Dedifferentiated amniotic fluid mesenchymal stem cell (primary cell): ENCODE results near the gene CERS6.

Experiments
- DNase-seq: peaks from one replicate; pipeline ENCODE4 v3.0.0-alpha.2; 2016; ENCODE audit errors: extremely low spot score

CERS6 gene

DNA sequence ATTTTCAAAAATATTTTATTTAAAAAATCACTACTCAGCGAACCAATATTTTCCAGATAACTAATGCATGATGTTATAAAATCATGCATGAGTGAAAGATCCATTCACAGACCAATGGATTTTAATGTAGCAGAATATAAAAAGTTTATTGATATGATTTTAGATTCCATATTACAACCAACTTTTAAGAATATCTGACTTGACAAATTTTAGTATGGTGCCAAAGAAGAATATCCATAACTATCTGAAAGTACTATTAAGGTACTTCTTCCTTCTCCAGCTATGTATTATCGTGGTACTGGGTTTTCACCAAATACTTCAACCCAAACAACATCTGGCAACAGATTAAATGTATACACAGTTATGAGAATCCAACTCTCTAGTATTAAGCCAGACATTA, 246.5 kb downstream of the CERS6 start:
- no peak for DNase-seq

DNA sequence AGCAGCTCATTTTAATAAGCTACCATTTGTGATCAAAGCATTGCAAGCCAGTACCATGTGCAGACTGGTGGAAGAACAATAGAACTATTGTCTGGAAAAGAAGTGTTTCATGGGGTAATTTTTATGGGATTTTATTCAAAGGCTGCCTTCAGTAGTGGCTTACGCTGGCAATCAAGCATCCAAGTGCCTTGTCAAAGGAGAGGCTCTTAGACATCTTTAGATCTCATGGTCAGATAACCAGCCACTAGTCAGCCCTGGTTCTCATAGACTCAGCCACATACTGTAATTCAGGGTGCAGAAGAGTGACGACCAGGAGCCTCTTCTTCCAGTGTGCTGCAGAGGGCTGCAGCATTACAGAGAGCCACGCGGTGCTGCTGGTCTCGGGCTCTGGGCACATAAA, 247.9 kb downstream of the CERS6 start:
- no peak for DNase-seq

DNA sequence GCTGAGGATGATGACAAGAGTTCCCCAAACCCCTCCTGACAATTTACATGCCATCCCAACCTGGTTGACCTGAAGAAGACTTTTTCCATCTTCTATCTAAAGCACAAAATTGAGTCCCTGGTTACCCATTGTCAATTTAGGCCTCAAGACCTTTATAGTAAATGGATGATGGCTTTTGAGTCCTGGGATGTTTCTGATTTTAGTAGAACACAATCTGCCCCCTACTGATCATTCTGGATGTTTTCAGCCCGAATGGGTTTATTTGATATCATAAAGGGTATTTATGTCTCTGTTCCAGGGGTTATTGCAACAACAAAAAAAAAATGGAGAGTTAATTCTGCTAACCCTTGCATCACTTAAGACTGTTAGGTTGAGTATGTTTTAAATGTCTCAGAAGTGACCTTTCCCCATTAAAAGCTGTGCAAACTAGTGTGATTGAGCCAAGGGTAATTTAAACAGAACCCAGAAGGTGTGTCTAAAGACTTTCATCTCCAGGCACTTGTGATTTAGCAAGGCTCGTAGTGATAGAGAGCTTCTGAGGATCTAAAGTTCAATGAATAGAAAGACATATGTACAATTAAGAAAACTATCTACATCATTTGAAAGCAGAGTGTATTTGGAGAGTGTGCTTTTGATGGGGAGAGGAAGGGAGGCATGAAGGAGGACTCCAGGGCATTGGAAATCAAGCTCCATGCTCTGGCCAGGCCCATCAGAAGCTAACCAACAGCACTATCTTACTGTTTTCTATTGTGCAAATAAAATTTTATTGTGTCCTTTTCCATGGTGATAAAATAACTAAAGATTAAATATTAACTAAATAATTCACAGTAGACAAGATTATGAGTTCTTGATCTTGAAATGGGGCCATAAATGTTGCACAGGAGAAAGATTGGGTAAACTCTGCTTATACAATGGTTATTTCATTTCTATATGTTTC, 249.7 kb downstream of the CERS6 start:
- no peak for DNase-seq

DNA sequence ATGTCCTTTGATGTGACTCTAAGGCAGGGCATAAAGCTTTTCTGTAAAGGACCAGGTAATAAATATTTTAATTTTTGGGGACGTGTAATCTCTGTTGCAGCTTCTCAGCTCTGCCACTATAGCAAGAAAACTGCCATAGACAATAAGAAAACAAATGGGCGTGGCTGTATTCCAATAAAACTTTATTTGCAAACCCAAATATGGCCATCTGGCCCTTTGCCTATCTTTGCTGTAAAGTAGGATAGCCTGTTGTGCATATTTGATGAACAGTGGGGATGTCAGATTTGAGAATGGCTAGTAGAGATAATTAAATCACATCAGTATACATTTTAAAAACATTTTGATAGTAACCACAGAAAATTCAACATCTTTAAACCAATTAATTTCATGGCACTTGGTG, 250.7 kb downstream of the CERS6 start:
- DNase-seq: no peak

DNA sequence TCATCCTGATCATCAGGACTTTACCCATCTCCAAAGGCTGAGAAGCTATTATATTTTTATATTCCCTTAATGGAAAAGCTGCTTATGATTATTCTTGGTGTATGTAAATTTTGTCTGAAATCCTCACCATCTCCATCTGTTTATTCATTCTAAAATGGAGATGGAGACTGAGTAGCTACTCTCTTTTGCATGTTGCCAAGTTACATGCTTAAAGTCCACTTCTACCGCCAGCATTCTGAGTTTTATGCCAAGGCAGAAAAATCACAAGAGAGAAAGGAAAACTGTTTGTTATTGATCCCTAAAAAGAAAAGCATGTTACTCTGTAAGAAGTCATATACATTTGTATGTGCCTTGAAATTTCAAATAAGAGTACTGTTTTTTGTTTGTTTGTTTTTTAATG, 252.0 kb downstream of the CERS6 start:
- no peak for DNase-seq

DNA sequence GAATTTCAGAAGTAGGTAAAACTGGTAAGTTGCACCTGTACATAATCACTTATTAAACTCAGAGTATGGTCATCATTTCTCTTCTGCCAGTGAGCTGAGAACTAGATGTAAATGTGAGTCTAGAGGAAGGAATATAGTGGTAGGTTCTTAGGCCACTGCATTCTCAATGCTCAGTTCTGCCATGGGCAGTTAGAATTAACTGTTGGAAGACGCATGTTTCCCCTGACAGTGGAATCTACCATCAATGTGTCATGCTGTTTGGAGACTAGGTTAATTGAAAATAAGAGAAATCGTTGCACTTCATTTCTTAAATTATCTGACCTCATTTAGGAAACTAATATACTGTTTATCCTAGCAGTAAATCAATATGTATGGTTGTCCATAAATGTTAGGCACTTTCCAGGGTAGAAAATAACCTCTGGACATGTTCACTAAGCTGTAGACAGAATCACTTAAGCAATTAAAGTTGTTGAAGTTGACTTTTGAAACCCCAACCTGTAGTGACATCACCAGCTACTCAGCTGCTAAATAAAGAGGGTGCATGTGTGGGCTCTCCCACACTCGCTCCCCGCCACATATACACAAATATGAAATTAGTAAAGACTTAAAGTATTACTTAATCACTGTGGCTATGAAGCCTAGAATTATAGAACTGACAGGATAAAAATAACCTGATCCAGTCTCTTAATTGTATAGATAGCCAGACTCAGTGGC, 254.8 kb downstream of the CERS6 start:
- no peak for DNase-seq

DNA sequence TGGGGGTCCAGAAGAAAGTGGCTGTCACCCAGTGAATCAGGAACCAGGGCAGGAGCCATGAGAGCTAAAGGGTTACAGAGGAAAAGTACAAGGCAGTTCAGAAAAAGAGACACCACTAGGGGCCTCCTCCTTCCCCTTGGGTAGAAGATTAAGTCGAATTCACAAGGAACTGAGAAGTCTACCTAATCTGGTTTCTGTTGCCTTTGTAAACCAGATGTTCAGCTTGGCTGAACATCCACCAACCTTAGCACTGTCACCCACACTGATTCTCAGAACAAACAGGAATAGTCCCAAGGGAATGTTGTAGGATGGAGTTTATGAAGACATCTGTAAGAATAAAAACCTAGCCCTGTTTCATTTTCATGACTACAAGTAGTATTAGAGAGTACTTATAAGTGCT, 256.0 kb downstream of the CERS6 start:
- no peak for DNase-seq

DNA sequence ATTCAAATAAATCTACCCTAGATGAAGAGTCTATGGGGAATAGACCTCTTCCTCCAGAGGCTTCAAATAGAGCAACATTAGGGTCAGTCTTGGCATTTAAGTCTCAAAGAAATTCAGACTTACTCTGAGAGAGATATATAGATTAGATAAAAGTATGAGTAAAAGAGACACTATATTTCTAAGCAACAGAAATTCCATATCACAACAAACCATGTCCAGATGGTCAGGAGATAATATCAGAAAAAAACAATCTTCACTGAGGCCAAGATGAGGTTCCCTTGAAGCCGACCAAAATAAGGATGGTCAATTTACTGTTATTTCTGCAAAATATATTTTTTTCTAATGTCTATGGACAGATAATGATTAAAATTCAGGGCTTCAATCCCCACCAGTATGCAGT, 257.3 kb downstream of the CERS6 start:
- no peak for DNase-seq

DNA sequence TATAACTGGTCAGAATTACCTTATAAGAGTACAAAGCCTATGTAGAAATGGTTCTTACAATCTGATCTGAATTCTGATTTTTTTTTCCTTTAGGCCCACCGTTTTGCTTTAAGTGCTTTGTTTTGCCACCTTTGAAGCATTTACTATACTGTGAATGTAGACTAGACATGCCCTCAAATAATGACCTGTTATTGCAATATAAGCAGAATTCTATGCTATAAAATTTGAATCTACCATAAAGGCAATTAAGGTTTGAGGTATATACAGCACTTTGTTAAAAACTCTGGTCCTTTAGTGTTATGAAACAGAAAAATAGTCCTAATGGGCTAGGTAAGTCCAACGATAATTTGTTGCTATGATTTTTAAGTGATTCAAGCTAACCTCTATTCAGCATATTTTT, 259.8 kb downstream of the CERS6 start:
- DNase-seq: no peak

DNA sequence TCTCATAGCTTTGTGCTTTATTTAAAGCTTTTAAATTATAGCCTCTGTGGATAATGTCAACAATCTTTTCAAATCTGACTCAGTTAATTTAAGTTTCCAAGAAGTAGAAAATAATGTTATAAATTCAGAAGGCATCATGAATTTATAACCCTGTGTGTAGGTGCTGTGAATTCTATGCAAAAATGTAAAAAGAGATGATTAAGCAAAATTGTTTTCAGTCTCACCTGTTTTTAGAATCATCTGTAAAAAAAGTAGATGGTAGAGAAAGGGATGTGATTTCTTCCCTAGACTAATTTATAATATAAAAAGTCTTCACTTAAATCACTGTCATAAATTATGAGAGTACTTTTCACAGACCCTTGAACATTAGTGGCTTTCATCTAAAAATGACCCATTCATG, 260.8 kb downstream of the CERS6 start:
- no peak for DNase-seq

DNA sequence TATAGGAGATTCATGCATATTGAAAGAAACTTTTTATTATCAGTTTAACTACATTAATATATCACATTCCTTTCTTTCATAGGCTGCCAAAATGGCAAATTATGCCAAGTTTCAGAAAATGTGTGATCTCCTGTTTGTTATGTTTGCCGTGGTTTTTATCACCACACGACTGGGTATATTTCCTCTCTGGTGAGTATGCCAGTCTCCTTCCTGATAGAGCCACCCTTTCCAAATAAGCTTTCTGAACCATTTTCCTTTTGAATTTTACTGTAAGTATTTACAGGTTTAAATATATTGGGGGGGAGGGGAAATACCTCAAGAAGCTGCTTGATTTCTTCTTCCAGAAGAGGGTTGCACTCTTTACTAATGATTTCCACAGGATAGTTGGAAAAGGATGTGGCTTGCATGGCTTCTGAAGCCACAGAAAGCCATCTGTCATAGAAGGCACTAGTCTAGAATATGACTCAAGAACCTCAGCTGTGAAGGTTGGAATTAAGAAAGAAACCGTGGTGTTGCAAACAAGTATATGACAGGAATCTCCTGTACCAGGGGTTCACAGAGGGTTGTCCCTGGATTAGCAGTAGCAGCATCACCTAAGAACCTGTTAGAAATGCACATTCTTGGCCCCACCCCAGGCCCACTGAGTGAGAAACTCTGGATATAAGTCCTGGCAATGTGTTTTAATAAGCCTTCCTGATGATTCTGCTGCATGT, 261.9 kb downstream of the CERS6 start:
- DNase-seq: no peak

DNA sequence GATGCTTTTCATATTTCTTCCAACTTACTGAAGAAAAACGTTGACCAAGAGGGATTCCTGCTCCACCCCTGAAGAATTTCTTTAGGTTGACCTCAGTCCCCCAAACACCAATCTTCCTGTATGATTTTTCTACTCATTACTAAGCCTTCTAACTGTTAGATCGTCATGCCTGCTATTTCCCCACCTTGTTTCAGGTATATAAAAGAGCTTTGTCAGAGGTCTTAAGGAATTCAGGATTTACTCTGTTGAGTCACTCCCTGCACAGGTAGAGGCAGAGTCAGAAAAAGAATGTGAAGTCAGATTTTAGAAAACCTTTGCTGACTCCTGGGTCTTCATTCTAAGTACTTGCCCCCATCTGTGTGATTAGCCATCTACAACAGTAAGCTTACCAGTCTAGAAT, 262.6 kb downstream of the CERS6 start:
- DNase-seq: no peak

DNA sequence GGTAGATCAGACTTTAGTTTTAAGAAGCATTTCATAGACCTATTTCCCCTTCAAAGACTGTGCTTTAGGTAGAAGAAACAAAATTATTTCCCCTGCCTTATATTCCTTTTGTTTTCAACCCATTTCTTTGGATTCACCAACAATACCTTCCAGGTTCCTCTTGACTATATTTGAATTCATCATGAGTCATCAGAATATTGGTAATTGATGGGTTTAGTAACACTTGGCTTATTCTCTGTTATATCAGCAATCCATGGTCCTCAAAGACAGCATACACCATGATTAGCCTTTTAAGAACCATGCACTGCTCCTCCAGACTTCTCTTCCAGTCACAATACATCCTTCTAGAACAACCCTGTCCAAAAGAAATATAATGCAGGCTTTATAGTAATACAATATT, 263.4 kb downstream of the CERS6 start:
- no peak for DNase-seq

DNA sequence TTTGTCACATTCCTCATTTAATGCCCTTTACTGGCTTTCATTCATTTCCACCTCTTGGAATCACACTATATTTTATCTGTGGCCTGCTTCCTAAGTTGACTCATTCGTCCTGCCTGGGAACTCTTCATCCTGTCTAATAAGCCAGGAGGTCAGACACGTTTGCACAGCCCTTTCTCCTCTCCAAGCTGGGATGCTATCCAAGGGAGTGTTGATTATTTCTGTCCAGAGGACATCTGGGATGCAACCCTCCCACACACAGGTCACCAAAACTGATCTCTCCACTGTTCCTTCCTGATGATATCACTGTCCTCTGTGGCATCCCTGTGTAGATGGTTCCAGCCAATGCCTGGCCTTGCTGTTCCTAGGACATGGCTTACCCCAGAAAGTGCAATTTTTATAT, 266.5 kb downstream of the CERS6 start:
- no peak for DNase-seq

DNA sequence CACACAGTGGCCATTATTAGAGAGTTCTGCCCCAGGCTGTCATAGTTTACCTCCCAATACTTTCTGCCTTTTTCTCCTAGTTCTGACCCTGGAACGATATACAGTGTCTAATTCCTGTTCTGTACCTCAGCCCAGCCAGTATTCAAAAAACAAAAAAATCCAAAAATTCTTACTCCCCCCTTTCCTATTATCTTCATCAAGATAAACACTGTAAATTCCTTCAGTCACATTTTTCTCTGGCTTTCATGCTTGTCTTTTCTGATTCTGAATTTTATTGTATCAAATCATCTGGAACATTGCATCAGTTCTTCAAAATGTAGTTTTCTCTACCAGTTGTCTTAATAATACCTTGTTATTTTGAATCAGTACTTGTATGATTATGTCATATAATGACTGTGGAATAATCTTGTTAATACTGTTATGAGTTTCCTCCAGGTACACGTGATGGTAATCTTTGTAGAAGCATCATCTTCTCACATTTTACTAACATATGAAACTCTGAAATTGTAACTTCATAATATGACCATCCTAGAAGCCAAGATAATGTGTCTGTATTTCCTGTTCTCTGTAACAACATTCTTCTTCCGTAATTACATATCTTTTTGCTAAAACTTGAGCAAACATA, 267.3 kb downstream of the CERS6 start:
- no peak for DNase-seq

DNA sequence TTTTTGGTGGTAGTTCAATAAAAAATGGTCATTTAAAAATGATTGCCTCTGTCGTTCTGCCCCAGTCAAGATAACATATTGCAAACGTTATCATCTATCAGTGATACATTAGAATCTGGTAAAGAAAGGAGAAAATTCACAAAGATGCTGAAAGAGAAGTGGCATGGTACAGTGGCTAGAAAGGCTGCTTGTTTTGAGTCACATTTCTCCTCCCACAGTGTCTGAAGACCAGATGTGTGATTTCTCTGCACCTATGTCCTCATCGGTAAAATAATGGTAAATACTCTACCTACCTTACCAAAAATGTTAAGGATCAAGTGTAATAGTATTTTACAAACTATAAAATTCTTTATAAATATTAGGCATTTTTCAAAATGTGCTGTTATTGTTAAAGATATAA, 270.3 kb downstream of the CERS6 start:
- no peak for DNase-seq

DNA sequence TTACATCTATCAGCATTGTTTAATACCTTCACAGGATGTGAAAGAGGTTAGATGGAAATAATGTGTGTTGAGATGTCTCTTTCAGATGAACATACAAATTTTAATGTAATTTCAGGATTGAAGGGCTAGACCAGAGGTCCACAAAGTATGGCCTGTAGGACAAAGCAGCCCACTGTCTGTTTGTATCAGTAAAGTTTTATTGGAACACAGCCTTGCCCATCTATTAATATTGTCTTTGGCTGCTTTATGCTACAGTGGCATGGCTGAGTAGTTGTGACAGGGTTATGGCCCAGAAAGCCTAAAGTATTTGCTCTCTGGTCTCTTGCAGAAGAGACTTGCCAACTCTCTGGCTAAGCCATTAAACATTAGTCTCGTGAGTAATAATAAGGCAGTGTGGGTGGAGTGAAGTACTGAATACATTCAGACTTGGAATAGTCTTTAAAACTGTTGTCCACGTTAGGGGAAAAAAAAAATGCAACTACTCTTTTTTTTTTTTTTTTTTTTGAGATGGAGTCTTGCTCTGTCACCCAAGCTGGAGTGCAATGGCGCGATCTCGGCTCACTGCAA, 271.9 kb downstream of the CERS6 start:
- no peak for DNase-seq

DNA sequence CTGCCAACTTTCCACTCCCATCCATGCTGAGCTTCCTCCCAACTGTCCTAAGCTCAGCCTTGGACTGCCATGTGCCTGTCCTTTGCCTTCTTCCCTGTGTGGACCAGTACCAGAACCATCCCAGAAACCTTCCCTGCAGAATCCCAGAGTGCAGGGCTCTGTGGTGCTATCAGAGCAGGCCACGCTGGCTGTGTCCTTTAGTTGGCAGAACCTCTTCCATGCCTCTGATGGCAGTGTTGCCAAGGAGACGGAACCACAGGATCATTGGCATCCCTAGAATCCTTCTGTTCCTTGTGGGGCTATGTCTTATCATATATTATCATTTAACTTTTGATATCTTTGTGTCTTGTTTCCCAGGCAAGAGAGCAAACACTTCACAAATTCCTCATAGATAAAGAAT, 273.4 kb downstream of the CERS6 start:
- no peak for DNase-seq

DNA sequence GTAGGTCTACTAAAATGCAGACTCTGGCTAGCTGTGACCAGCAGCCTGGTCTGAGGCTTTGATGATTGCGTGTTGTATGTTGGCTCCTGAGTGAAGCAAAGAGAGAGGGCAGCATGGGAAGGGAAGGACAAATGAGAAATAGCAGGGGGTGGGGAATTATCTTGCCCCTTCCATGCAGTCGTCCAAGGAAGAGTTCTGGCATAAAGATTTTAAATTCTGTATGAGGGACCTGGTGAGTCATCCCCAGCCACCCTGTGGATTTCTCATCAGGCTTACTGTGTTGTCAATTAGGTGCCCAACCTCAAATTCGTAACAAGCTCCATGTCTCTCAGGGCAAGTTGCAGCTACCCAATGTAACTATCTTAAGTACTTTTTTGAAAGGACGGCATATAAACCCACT, 274.3 kb downstream of the CERS6 start:
- DNase-seq: no peak

DNA sequence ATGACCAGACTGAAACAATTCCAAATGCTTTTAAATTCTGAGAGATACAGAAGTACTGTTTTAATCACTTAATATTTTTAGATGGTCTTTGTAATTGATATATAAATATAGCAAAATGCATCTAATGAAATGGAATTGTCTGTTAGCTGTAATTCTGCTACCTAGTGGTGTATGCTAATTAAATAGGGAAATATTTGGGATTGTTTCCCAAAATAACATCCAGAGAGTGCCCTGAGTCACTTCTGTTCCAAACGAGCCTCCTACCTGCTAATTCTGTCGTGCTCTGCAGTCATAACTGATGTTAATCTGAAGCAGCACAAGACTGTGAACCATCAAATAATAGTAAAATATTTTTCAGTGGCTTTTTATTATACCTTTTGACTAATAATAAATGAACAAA, 274.9 kb downstream of the CERS6 start:
- DNase-seq: no peak

DNA sequence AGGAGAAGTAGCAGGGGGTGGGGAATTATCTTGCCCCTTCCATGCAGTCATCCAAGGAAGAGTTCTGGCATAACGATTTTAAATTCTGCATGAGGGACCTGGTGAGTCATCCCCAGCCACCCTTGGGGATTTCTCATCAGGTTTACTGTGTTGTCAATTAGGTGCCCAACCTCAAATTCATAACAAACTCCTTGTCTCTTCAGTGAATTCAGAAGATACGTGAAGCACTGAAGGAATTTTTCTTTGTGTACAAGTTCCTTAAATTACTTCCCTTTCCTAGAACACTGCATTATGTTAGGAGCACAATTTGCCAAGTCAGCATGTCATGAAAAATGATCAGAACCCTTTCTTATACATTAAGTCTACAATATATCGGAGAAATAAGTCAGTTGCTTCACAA, 275.5 kb downstream of the CERS6 start:
- DNase-seq: no peak

DNA sequence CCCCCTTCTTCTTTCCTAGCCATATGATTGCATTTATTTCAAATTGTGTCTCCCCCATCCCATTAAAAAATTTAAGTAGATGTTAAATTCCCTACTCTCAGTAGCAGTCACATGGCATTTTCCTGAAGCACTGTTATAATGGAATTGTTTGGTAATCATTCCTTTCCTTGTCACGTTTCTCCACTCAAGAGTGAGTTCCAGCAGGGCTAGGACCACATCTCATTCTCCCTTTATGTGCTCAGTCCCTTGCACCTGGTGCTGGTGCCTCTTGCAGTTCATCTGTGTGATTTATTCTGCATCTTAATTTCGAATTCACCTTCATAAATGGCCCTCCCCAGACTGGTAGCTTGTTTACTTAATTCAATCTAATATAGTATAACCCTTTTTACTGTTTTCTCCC, 276.0 kb downstream of the CERS6 start:
- no peak for DNase-seq
